SU-DHL-6 (cell line): Measurements from ENCODE around the gene LDB3.

Experiments used
- H2AFZ ChIP-seq: fragments of 200-600 bp; sonication (generic); 2 replicates; pipeline ENCODE4 v1.6.1; 2014; ENCODE audit warnings: low read depth, mild to moderate bottlenecking, moderate library complexity, mixed read lengths, antibody characterized with exemption, low read length; ENCODE audit not compliant: severe bottlenecking
- H3F3A ChIP-seq: fragments of 200-600 bp; shearing (Covaris generic); 2 replicates; pipeline ENCODE4 v1.6.0; 2016; ENCODE audit warnings: antibody characterized with exemption, mild to moderate bottlenecking; ENCODE audit not compliant: insufficient read depth
- H3K27ac ChIP-seq: fragments of 200-600 bp; sonication (generic); 2 replicates; pipeline ENCODE4 v1.5.1; 2016; ENCODE audit warnings: low read depth, mild to moderate bottlenecking, low read length, moderate library complexity, mixed read lengths
- H3K27me3 ChIP-seq: fragments of 200-600 bp; sonication (generic), shearing (Covaris generic); 2 replicates; pipeline ENCODE4 v1.6.0; 2014; ENCODE audit warnings: mild to moderate bottlenecking, low read length
- H3K36me3 ChIP-seq: fragments of 200-600 bp; sonication (generic); 2 replicates; pipeline ENCODE4 v1.6.1; 2014; ENCODE audit warnings: mild to moderate bottlenecking, low read length, mixed read lengths
- H3K4me2 ChIP-seq: fragments of 300-600, 200-600 bp; shearing (Covaris generic), sonication (generic); 2 replicates; pipeline ENCODE4 v1.6.0; 2014; ENCODE audit warnings: low read length, low read depth, mild to moderate bottlenecking; ENCODE audit not compliant: poor library complexity, severe bottlenecking
- H3K4me3 ChIP-seq: fragments of 200-600 bp; sonication (generic); 2 replicates; pipeline ENCODE4 v1.5.1; 2014; ENCODE audit warnings: antibody characterized with exemption, low read length, mild to moderate bottlenecking, mixed read lengths; ENCODE audit not compliant: insufficient read depth, poor library complexity, severe bottlenecking
- H3K79me2 ChIP-seq: fragments of 200-600 bp; sonication (generic); 2 replicates; pipeline ENCODE4 v1.6.1; 2014; ENCODE audit warnings: mild to moderate bottlenecking, low read length, moderate library complexity; ENCODE audit not compliant: insufficient read depth
- H3K9ac ChIP-seq: fragments of 200-600 bp; sonication (generic); 2 replicates; pipeline ENCODE4 v1.7.0; 2014; ENCODE audit warnings: mild to moderate bottlenecking, low read length
- H3K9me2 ChIP-seq: fragments of 200-600 bp; sonication (generic); replicated peaks from 2 replicates; pipeline ENCODE4 v1.6.1; 2014; ENCODE audit warnings: low read length; ENCODE audit not compliant: insufficient read depth
- H3K9me3 ChIP-seq: fragments of 200-600 bp; sonication (generic); 2 replicates; pipeline ENCODE4 v1.6.1; 2014; ENCODE audit warnings: low read length, mixed read lengths; ENCODE audit not compliant: insufficient read depth
- H4K20me1 ChIP-seq: fragments of 200-600 bp; sonication (generic); 2 replicates; pipeline ENCODE4 v1.6.1; 2014; ENCODE audit warnings: low read depth, mild to moderate bottlenecking, antibody characterized with exemption, low read length, moderate library complexity, mixed read lengths
- EZH2phosphoT487 ChIP-seq: fragments of 200-600 bp; sonication (generic), shearing (Covaris generic); conservative IDR thresholded peaks from 2 replicates; pipeline ENCODE4 v1.6.1; 2018; ENCODE audit warnings: mild to moderate bottlenecking, antibody characterized with exemption, low read length, moderate library complexity, mixed read lengths
- TF ChIP-seq, protein P1 (sequence below): fragments of 200-600 bp; sonication (generic); IDR thresholded peaks from one replicate; pipeline ENCODE4 v1.5.1; 2017; ENCODE audit warnings: antibody characterized with exemption, mild to moderate bottlenecking, low read length, moderate library complexity; ENCODE audit not compliant: insufficient read depth, poor library complexity, severe bottlenecking

The LDB3 gene

DNA sequence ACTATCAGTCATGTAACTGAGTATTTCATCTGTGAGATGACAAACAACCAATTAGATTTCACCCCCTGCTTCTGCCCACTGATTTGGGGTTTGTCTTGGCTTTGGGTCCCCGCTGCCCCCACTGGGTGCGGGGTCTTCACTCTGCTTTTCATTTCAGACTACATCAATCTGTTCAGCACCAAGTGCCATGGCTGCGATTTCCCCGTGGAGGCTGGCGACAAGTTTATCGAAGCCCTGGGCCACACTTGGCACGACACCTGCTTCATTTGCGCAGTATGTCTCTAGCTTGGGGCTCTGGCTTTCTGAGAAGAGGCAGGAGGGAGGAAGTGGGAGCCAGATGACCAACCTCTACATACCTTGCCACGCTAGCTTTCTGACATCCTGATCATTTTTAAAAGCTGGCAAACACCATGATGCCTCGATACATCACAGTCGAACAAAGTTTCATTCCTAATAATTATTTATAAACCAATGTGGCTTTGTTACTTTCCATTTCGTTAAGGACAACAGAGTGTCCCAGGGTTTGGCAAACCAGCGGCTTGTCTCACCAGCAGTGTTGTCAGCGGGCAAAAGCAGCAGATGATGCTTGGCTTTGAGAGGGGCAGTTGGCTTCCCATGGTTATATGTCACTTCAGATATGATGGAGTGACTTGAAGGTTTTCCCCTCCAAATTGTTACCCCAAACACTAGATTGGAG, 57.8 kb downstream of the LDB3 start:
- Histone ChIP-seq H3F3A (no peaks in the 10 kb centered on the region), H3K9me2 (no peaks in the 10 kb centered on the region), H3K79me2 (no peaks in the 10 kb centered on the region), H3K9me3 (no peaks in the 10 kb centered on the region), H3K27ac (no peak overlapping the region), H2AFZ (no peak overlapping the region), H4K20me1 (no peaks in the 10 kb centered on the region), H3K4me3 (no peak overlapping the region), H3K4me2 (no peak overlapping the region), H3K9ac (no peak overlapping the region), H3K27me3 (no peaks in the 10 kb centered on the region; the same call in 1 of the 2 replicates), H3K36me3 (no peaks in the 10 kb centered on the region)
- TF ChIP-seq, protein P1, sequence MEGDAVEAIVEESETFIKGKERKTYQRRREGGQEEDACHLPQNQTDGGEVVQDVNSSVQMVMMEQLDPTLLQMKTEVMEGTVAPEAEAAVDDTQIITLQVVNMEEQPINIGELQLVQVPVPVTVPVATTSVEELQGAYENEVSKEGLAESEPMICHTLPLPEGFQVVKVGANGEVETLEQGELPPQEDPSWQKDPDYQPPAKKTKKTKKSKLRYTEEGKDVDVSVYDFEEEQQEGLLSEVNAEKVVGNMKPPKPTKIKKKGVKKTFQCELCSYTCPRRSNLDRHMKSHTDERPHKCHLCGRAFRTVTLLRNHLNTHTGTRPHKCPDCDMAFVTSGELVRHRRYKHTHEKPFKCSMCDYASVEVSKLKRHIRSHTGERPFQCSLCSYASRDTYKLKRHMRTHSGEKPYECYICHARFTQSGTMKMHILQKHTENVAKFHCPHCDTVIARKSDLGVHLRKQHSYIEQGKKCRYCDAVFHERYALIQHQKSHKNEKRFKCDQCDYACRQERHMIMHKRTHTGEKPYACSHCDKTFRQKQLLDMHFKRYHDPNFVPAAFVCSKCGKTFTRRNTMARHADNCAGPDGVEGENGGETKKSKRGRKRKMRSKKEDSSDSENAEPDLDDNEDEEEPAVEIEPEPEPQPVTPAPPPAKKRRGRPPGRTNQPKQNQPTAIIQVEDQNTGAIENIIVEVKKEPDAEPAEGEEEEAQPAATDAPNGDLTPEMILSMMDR = no peak
- TF ChIP-seq EZH2phosphoT487 = no peak

DNA sequence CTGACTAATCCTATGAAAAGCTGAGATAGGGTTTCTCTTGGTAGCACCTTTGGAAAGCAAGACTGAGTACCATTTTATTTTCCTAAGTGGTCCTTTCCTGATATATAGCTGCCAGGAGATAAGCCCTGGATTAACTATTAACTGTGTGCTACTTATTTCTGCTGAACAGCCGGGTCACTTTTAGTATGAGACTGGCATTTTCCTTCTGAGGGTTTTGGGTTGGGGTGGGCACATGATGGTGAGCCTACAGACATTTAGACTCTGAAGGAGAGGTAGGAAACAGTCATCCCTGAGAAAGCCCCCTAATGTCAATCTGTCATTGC, 58.3 kb downstream of the LDB3 start:
- no peak overlapping the region for H3K27ac ChIP-seq
- H3K79me2 ChIP-seq = no peaks in the 10 kb centered on the region
- H3K9me2 ChIP-seq = no peaks in the 10 kb centered on the region
- H3K4me3 ChIP-seq = no peak overlapping the region
- H2AFZ ChIP-seq = no peak overlapping the region
- no peak overlapping the region for H3K4me2 ChIP-seq
- TF ChIP-seq, protein P1 = no peak
- TF ChIP-seq EZH2phosphoT487 = no peak
- H3F3A ChIP-seq = no peaks in the 10 kb centered on the region
- H3K9me3 ChIP-seq = no peaks in the 10 kb centered on the region
- H3K9ac ChIP-seq = no peak overlapping the region
- H3K27me3 ChIP-seq = no peaks in the 10 kb centered on the region; the same call in 1 of the 2 replicates
- no peaks in the 10 kb centered on the region for H3K36me3 ChIP-seq
- no peaks in the 10 kb centered on the region for H4K20me1 ChIP-seq

DNA sequence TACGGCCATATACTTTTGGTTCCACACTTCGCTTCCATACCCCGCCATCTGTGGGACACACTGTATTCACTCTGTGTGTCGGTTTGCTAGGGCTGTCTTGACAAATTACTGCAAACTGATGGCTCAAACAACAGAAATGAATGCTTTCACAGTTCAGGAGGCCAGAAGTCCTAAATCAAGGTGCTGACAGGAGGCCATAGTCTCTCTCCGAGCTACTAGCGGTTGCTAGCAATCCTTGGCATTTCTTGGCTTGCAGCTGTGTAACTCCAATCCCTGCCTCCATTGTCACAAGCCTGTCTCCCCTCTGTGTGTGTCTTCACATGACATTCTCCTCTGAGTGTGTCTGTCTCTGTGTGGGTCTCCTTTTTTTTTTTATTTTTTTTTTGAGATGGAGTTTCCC, 59.2 kb downstream of the LDB3 start:
- TF ChIP-seq, protein P1 = no peak
- no peak for TF ChIP-seq EZH2phosphoT487
- H2AFZ ChIP-seq = no peak overlapping the region
- H3K27ac ChIP-seq = no peak overlapping the region
- H4K20me1 ChIP-seq = no peaks in the 10 kb centered on the region
- no peak overlapping the region for H3K4me3 ChIP-seq
- no peak overlapping the region for H3K4me2 ChIP-seq
- no peaks in the 10 kb centered on the region; the same call in 1 of the 2 replicates for H3K27me3 ChIP-seq
- no peaks in the 10 kb centered on the region for H3K9me2 ChIP-seq
- H3K9ac ChIP-seq = no peak overlapping the region
- no peaks in the 10 kb centered on the region for H3K9me3 ChIP-seq
- H3K79me2 ChIP-seq = no peaks in the 10 kb centered on the region
- H3F3A ChIP-seq = no peaks in the 10 kb centered on the region
- H3K36me3 ChIP-seq = no peaks in the 10 kb centered on the region
